GM21367 (cell line): ENCODE measurements around the gene SYPL2.
"Not testable (repeated sequence)": the region's sequence is repeated elsewhere in the genome, so short reads cannot be mapped to it uniquely, and the experiment has no call there.

Experiments
- ATAC-seq: cut with Tn5 transposase; IDR thresholded peaks from one replicate; pipeline ENCODE4 v1.9.1; 2021; ENCODE audit not compliant: unreplicated experiment

SYPL2 gene

DNA sequence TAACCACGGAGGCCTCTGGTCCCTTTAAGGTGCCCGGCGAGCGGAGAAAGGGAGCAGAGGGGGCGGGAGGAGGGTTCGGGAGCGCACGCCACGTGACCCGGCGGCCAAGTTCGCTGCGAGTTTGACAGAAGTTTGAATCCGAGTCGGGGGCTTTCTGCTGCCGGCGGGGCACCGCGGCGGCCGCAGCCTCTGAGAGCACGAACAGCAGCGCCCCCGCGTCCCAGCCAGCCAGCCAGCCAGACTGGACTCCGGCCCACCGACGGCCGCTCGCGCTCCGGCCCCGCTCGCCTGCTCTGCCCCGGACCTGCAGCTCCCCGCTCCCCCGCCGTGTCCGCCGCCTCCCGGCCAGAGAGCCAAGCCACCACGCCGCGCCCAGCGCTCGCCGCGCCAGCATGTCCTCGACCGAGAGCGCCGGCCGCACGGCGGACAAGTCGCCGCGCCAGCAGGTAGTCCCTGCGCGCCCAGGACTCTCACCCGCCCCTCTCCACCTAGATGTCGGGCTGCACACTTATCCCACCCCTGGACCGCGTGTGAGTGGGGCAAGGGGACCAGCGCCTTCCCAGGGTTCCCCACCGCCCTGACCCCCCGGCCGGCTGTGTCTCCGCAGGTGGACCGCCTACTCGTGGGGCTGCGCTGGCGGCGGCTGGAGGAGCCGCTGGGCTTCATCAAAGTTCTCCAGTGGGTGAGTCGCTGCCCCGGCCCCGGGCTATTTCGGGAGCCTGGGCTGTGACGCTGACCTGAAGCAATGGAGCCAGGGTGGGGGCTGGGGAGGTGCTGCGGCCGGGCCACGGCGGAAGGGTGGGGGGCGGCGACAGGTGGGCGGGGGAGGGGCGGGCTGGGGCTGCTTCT lies at the start of gene SYPL2:
TSS of gene SYPL2 (plus strand) at position 95 of the 849 bp plus-strand sequence. CDS start at position 393, 298 bp downstream.
- ATAC-seq: no peak

GRCh38 chr1:109423498-109423897 lies 42.8 kb upstream of the SYPL2 start:
- ATAC-seq: no peak

DNA sequence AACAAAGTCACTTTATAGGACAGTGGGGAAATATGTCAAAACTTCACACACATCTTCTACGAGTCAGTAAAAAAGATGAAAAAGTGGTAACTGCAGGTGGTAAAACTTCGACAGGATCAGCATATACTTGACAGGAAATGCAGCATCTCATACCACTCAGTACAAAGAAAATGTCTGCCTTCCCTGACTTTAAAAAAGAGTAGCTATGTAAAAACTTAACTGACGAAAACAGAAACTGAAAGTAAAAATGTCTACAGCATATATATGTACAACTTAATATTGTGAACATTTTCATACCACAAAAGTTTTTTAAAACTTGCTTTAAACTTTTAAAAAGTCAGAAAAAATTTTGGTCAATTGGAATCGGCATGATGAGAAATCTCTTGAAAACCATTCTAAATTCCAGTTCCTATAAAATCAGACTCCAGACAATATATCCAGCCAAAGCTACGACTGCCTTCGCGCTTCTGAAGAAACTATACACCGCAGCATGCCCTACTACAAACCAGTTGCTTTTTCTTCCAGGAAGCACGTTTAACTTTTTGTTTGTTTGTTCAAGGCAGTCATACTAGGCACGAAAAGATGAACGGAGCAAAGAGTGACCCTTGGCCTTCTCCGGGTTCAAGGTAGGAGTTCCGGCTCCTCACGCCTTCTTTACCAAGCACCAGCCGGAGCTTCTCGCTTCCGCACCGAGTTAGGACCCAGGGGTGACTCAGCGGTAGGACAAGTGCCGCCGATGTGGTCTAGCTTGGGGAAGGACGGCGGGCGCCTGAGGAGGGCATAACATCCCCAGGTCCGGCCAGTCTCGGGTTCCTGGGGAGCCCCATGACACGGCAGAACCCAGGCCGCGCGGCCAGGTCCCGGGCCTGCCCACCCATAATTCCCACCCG lies 40.7 kb upstream of the SYPL2 start:
- peak; percentile 22 for ATAC-seq

DNA sequence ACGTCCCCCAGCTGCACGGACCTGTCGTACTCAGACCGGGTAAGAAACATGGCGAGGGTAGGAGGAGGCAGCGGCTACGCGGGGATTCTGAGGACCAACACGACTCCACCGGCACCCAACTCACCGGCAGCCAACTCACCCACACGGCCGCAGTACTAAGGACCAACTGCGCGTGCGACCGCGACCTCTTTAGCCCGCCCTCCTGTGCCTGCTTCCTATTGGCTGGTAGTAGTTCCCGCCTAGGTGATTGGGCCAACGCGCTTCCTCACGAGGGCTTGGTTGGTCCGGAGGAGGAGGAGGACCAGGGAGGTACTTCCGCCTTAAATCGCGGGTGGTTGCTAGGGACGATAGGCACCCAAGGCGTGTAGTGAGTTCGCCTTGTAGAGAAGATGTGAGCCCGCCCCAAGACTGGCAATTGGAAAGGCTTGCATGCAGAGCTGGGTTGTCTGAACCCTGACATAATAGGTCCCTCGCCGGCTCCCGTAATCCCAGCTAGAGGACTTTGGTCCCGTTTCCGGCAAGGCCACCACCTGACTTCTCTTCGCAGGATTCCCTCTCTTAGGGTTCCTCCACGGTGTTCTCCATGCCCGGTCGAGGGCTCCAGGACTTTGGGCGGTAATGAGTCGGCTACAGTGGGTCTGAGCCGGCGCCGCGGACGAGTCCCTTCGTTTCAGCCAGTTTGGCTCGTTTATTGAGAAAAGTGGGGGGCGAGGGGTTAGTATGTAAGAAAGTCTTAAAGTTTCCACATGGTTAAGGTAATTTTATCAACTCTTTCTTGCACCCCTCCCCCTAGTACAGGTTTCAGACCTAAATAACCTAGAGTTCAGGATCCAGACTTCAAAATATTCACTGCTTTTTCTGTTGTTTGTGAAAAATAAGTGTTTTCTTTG lies 39.8 kb upstream of the SYPL2 start, which contains the start of gene PSMA5:
TSS of gene PSMA5 (minus strand) at position 168 of the 890 bp plus-strand sequence. CDS start at position 50, 118 bp downstream.
- peak; percentile 94 for ATAC-seq

DNA sequence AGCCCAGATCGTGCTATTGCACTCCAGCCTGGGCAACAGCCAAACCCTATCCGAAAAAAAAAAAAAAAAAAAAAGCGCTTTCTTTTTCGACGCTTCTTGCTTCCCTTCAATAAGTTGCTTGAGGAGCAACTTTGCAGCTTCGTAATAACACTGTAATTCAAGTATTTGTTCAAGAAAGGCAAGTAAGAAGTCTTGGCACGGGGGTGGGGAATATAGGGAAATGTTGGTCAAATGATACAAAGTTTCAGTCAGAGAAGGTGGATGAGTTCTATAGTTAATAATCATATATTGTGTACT lies 39.2 kb upstream of the SYPL2 start:
- ATAC-seq: no peak

DNA sequence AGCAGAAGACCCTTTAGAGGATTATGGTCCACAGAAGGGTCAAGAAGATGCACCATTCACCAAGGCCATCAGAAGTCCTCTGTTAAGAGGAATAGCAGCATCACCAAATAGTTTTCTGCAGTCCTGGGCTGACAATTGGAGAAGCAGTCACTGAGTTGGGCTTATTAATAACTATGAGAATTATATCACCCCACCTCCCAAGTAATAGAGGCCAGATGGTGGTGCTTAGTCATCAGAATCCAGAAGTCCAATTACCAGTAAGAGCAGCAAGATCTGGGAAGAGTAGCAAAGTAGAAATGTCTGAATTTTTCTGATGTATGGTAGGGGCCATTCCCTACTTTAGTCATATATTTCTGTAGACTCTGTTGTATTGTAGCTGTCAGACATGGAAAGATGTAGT lies 34.0 kb upstream of the SYPL2 start:
- ATAC-seq: no peak

DNA sequence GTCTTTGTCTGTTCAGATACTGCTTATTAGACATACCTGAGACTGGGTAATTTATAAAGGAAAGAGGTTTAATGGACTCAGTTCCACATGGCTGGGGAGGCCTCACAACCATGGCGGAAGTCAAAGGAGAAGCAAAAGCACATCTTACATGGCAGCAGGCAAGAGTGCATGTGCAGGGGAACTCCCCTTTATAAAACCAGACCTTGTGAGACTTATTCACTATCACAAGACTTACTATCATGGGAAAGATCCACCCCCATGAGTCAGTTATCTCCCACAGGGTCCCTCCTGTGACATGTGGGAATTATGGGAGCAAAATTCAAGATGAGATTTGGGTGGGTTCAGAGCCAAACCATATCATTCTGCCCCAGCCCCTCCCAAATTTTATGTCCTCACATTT lies 33.0 kb upstream of the SYPL2 start:
- ATAC-seq: no peak

DNA sequence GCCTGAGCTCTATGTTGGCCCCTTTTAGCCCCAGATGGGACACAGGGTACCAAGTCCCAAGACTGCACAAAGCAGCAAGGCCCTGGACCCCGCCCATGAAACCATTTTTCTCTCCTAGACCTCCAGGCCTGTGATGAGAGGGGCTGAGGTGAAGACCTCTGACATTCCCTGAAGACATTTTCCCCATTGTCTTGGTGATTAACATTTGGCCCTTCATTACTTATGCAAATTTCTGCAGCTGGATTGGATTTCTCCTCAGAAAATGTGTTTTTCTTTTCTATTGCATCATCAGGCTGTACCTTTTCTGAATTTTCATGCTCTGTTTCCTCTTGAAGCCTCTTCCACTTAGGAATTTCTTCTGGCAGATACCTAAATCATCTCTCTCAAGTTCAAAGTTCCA lies 31.9 kb upstream of the SYPL2 start:
- ATAC-seq: no peak

DNA sequence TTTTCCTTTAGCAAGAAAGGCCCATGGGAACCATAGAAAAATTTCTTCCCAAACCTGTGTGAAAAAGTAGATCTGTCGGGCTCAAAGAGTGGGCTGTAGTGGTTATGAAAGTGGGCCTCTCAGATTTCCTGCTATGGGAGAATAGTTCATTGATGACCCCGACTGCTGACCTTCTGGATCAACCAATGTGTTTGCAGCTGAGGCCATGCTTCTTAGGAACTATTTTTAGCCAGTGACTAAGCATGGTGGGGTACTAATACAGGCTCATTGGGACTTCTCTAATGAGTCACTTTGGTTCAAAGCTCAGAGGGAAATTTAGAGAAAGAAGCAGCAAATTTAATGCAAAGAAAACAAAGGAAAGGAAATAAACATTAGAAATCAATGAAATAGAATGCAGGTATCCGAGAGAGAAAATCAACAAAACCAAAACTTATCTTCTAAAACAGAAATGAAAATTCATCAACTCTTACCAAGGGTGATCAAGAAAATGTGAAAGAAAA lies 27.5 kb upstream of the SYPL2 start:
- ATAC-seq: no peak

- no peak for ATAC-seq
These were observed 25.3 kb upstream of the SYPL2 start for GRCh38 chr1:109441069-109441468.

- no peak for ATAC-seq
These were observed 22.9 kb upstream of the SYPL2 start for GRCh38 chr1:109443476-109443875.

DNA sequence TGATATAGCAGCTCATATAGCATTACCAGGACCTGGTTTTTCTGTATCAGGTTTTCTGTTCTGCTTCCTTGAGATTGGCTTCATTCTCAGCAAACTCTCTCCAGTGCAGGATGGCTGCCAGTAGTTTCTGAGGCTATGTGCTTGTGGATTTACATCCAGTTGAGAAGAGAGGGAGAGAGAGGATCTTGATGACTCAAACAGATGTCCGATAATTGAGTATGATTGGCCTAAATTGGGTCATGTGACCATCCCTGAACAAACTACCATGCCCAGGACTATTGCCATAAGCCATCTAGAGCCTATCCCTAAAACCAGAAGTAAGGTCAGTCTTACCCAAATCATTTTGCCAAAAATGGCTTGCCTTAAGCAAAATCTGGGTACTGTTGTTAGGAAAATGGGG lies 22.0 kb upstream of the SYPL2 start:
- ATAC-seq: no peak

- ATAC-seq: not testable (repeated sequence)
These were observed 20.2 kb upstream of the SYPL2 start for GRCh38 chr1:109445949-109446695.

DNA sequence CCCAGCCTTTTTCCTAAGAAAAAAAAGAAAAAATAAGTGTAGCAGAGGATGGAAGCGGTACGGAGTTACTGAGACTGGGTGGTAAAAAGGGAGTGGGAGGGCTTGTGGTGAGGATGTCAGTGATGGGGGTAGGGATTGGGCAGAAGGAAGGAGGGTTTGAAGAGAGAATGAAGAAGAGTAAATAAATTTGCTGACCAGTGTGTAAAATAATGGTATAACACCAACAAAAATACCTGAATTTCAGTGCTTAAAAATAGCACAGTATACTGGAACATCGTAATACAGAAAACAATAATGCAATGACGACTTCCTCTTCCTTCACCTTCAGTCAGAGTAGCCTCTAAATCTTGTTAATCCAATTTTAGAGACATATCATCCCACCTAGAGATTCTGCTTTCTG lies 18.8 kb upstream of the SYPL2 start:
- ATAC-seq: no peak

DNA sequence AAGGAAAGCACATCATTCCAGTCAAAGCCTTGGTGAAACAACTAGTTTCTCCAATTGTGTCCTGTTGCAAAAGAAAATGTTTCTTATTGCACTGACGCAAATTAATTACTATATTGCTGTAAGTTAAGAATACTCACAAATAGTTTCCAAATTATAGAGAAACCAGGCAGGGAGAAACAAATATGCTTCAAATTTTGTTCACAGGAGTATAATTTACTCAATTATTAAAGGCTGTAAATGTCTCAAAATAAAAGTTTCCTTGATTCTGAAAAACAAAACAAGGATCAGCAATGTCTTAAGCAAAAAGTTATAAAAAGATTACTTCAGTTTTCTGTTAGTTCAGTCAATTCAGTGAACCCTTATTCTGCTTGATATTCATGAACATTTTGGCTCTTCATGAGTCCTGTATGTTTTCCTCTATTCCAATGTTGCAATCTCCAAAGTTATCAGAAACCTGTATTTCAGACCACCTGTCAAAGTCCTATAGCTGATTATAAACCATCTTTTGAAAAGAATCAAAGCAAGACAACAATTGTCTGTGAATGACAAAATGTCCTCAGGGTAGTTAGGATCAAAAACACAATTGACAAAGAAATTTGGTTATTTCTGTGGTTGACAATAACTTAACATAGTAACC lies 11.7 kb upstream of the SYPL2 start:
- no peak for ATAC-seq

DNA sequence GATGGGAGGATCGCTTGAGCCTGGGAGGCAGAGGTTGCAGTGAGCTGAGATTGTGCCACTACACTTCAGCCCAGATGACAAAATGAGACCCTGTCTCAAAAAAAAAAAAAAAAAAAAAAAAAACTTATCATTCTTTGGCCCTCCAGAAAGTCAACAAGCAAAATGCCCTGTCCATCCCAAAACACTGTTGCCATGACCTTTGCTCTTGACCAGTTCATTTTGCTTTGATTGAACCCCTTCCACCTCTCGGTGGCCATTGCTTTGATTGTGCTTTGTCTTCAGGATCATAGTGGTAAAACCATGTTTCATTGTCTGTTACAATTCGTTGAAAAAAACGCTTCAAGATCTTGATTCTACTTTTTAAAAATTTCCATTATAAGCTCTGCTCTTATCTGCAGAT lies 8.5 kb upstream of the SYPL2 start:
- ATAC-seq: no peak

DNA sequence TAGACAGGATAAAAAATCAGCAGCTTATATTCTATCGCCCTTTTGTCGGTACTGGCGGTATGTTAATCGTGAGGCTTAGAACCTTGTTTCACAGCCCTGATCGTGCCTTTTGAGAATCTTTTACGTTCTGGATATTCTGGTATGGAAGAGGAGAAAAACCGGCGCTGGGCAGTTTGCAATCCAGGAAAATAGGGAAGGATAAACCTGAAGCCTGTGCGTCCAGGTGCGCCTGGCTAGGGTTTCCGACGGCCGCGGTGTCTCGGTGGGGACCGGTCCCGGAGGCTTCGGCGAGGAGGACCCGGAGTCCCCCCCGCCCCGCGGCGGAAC lies 258 bp upstream of the SYPL2 start:
- no peak for ATAC-seq

- ATAC-seq: no peak
These were observed 993 bp downstream of the SYPL2 start for GRCh38 chr1:109467301-109467777.

DNA sequence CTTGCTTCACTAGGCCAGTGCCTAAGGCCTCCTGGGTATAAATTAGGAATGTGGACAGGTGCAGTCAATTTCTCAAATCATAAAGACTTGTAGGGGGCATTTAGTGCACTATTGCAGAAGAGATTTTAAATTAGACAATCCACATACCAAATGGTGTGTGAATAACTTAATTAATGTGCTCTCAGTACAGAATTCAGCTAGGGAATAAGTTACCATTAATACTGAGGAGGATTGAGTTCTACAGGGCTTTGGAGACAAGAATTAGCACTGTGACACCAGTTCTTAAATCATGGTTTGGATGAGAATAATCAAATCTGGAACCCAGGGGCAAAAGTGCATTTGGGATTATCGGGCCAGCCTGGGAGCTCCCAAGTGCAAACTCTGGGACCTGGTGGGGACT lies 1.7 kb downstream of the SYPL2 start:
- ATAC-seq: no peak

DNA sequence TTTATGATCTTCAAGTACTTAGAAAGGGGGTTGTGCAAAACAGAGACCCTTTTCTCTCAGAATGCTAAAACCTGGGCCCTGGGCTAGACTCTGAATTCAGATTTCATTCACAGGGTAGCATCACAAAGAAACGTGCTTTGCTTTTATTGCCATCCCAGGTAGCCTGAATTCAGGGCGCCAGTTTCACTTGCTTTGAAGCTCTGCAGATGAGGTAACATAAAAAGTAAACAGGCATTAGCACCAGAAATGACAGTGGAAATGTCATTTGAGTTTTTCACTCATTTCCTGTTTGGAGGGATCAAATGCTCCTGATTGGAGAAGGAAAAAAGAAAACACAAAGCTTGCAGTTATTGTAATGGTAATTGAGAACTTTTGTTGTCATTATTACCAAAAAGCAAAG lies 2.6 kb downstream of the SYPL2 start:
- no peak for ATAC-seq
